Adrenal gland (tissue), 5 donors: ENCODE measurements around the gene TRMT61A.

Experiments
- CTCF ChIP-seq, 6 experiments: fragments of 450-650 bp in 4 of 6; fragments of 200-600 bp in 2 of 6; sonication (generic) in 1 of 6; IDR thresholded peaks; 1 replicate in 5 of 6; 2 replicates in 1 of 6; pipeline versions ENCODE4 v1.5.1 to v1.8.0; 2016 to 2021; ENCODE audit warnings: antibody characterized with exemption in 6 of 6, mild to moderate bottlenecking in 2 of 6, moderate library complexity in 1 of 6
- POLR2A ChIP-seq, 2 donors: fragments of 450-650 bp; IDR thresholded peaks; one replicate each; pipeline ENCODE4 v1.6.1; 2017; ENCODE audit warnings: antibody characterized with exemption in 2 of 2, mild to moderate bottlenecking in 2 of 2, moderate library complexity in 1 of 2
- donor health status: DM: no; HTN: no; CAD: no.

GRCh38 chr14:103489621-103490020, 39.4 kb upstream of the TRMT61A start:
- TF ChIP-seq CTCF (IDR thresholded peaks at IDR 0.05) (no peak), POLR2A (IDR thresholded peaks at IDR 0.05) (no peak)
